Adrenal gland (tissue), 12 donors: ENCODE results near the gene KLHDC10. TPM values are rescaled to one million over a fixed set of nuclear protein-coding genes. Genes with fewer than 3 reads are reported as not detected.
A peak's percentile ranks its signal among the peaks of the same experiment; 100 is the strongest.
"Not testable (repeated sequence)": the region's sequence is repeated elsewhere in the genome, so short reads cannot be mapped to it uniquely, and the experiment has no call there.

Experiments
- DNase-seq, 7 donors: peaks; one replicate each; pipeline ENCODE4 v3.0.0-alpha.2; 2019 to 2020
- H3K27ac ChIP-seq, 5 donors: fragments of 200-600 bp; sonication (generic) in 4 of 5; 1 replicate in 3 of 5; 2 replicates in 2 of 5; pipeline versions ENCODE4 v1.5.1 to v1.8.0; 2016 to 2020; ENCODE audit warnings: mild to moderate bottlenecking in 1 of 5
- H3K27me3 ChIP-seq: fragments of 200-600 bp; 2 replicates; pipeline ENCODE4 v1.8.0; 2021
- H3K36me3 ChIP-seq, 2 donors: fragments of 200-600 bp; replicated peaks in 1 of 2; 1 replicate in 1 of 2; 2 replicates in 1 of 2; pipeline versions ENCODE4 v1.5.1 to v1.8.0; 2018 to 2022
- H3K4me1 ChIP-seq, 2 donors: fragments of 200-600 bp; replicated peaks in 1 of 2; 1 replicate in 1 of 2; 2 replicates in 1 of 2; pipeline versions ENCODE4 v1.5.1 to v1.8.0; 2018 to 2021
- H3K4me3 ChIP-seq, 4 donors: fragments of 200-600 bp; sonication (generic) in 3 of 4; one replicate each; pipeline ENCODE4 v1.5.1; 2016 to 2018
- H3K9me3 ChIP-seq, 3 donors: fragments of 200-600 bp; sonication (generic) in 1 of 3; replicated peaks in 1 of 3; 1 replicate in 2 of 3; 2 replicates in 1 of 3; pipeline versions ENCODE4 v1.5.1 to v1.8.0; 2016 to 2021
- CTCF ChIP-seq, 6 experiments: fragments of 450-650 bp in 4 of 6; fragments of 200-600 bp in 2 of 6; sonication (generic) in 1 of 6; IDR thresholded peaks; 1 replicate in 5 of 6; 2 replicates in 1 of 6; pipeline versions ENCODE4 v1.5.1 to v1.8.0; 2016 to 2021; ENCODE audit warnings: antibody characterized with exemption in 6 of 6, mild to moderate bottlenecking in 2 of 6, moderate library complexity in 1 of 6
- POLR2A ChIP-seq, 2 donors: fragments of 450-650 bp; IDR thresholded peaks; one replicate each; pipeline ENCODE4 v1.6.1; 2017; ENCODE audit warnings: antibody characterized with exemption in 2 of 2, mild to moderate bottlenecking in 2 of 2, moderate library complexity in 1 of 2
- WGBS, 4 donors: extraction: QIAGEN DNeasy Blood & Tissue Kit in 2 of 4; methylation state at CpG; one replicate each; pipeline versions ENCODE4 v1.1.5 to v1.1.7; 2013 to 2017; 5-methylcytosine and 5-hydroxymethylcytosine counted together
- intact Hi-C, 2 donors: fragments of 100-400 bp; cut with DNase I; formaldehyde crosslinking; loops; one replicate each; pipeline versions ENCODE4 v1.14.1 to v1.15.0; 2022 to 2023
- polyA plus RNA-seq, 3 donors: library from polyadenylated mRNA; stranded (reverse); fragments of 200-250 nt in 2 of 3; fragments of 350-450 nt in 1 of 3; fragmentation: Illumina TruSeq in 1 of 3; extraction: RNeasy Lipid Tissue Mini Kit (QIAGEN cat#74804) in 1 of 3; gene quantifications; one replicate each; pipeline ENCODE4 v1.2.3, GENCODE V29; 2013 to 2014
- total RNA-seq, 9 donors: library from RNA; depleted of rRNA in 4 of 9; stranded (reverse); fragments of >200 nt in 4 of 9; fragments of 120-200 nt in 1 of 9; fragmentation: NEBNext Ultra II Directional in 1 of 9; extraction: Animal tissue kit (Norgen Biotek cat#: 25700) in 1 of 9; gene quantifications; one replicate each; pipeline versions ENCODE4 v1.1.0 to v1.2.4, GENCODE V29; 2013 to 2023
- donor health status: healthy with polysubstance abuse.
- donor health status: Bipolar disorder and iron deficiency.
- donor health status: DM: yes; HTN: yes; CAD: no.
- donor health status: DM: no; HTN: no; CAD: no.
- donor health status: DM: no; HTN: no; CAD: no.
- donor health status: DM: yes; HTN: yes; CAD: no.

The KLHDC10 gene
- total and polyA plus RNA-seq, 12 donors, result 13.4 to 57.2 (median 33.4) TPM

DNA sequence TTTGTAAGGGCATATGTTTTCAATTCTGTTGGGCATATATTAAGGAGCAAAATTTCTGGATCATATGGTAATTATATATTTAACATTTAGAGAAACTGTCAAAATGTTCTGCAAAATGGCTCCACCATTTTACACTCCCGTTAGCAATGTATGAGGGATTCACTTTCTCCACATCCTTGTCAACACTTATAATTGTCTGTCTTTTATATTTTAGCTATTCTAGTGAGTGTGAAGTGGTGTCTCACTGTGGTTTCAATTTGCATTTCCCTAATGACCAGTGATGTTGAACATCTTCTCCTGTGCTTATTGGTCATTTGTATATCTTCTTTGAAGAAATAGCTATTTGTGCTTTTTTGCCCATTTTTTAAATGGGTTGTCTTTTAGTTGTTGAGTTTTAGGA lies 8.1 kb upstream of the KLHDC10 start:
- Histone ChIP-seq H3K27ac (no peak overlapping the region), H3K4me3 (no peak overlapping the region), H3K27me3 (no peaks in the 10 kb centered on the region), H3K36me3 (no peaks in the 10 kb centered on the region), H3K9me3 (no peaks in the 10 kb centered on the region), H3K4me1 (peaks cover 7 to 8% of the 10 kb centered on the region in 2 donors)
- 77 to 93% (median 83%) methylated on average over 1 of the region's 1 CpG for WGBS, 4 donors
- no peak for TF ChIP-seq CTCF (IDR thresholded peaks at IDR 0.05)
- TF ChIP-seq POLR2A (IDR thresholded peaks at IDR 0.05), result no peak
- intact Hi-C loops, result no loop called here
- DNase-seq, result no peak

GRCh38 chr7:130063036-130063435 lies 7.3 kb upstream of the KLHDC10 start:
- WGBS, 4 donors, result 4 to 9% (median 7%) methylated on average over 2 of the region's 2 CpGs
- intact Hi-C loops, result no loop called here
- peak in 5 of 7 donors; percentile 44 to 78 (median 50) for DNase-seq
- peak in 5 of 6 experiments; percentile 51 to 66 (median 53) for TF ChIP-seq CTCF (IDR thresholded peaks at IDR 0.05)
- no peak for TF ChIP-seq POLR2A (IDR thresholded peaks at IDR 0.05)
- Histone ChIP-seq H3K4me1 (peaks cover 7 to 8% of the 10 kb centered on the region in 2 donors), H3K9me3 (no peaks in the 10 kb centered on the region), H3K27me3 (no peaks in the 10 kb centered on the region), H3K27ac (no peak overlapping the region), H3K4me3 (no peak overlapping the region), H3K36me3 (no peaks in the 10 kb centered on the region)

GRCh38 chr7:130064580-130064926 lies 5.8 kb upstream of the KLHDC10 start:
- intact Hi-C loops, result not testable (repeated sequence)
- peaks cover 11% of the 10 kb centered on the region in 2 donors for H3K4me1 ChIP-seq
- WGBS, 4 donors, result 81 to 95% (median 85%) methylated on average over 6 of the region's 6 CpGs

DNA sequence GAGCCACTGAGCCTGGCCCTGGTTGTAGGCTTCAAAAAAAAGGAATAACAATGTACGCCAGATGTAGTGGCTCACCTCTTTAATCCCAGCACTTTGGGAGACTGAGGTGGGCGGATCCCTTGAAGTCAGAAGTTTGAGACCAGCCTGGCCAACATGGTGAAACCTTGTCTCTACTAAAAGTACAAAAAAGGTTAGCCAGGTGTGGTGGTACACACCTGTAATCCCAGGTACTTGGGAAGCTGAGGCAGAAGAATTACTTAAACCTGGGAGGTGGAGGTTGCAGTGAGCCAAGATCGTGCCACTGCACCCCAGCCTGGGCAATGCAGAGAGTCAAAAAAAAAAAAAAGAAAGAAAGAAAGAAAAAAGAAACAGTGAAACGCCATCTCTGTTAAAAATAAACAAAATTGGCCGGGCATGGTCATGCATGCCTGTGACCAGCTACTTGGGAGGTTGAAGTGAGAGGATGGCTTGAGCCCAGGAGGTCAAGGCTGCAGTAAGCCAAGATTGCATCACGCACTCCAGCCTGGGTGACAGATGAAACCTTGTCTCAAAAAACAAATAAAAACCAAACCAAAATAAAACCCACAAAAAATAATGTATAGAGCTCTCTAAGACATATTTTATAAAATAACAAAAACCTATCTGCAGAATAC lies 4.7 kb upstream of the KLHDC10 start:
- H3K27ac ChIP-seq, result peak overlapping the region in 4 of 5 donors; percentile 49 to 64 (median 60)
- peaks cover 13 to 15% of the 10 kb centered on the region in 2 donors for H3K4me1 ChIP-seq
- H3K9me3 ChIP-seq, result no peaks in the 10 kb centered on the region
- DNase-seq, result peak; percentile 72 to 91 (median 84)
- TF ChIP-seq POLR2A (IDR thresholded peaks at IDR 0.05), result no peak
- intact Hi-C loops, result no loop called here
- no peak overlapping the region for H3K4me3 ChIP-seq
- H3K27me3 ChIP-seq, result no peaks in the 10 kb centered on the region
- no peaks in the 10 kb centered on the region for H3K36me3 ChIP-seq
- 43 to 55% (median 51%) methylated on average over 6 of the region's 6 CpGs for WGBS, 4 donors

More at GRCh38 chr7:130064580-130064926, 5.8 kb upstream of the KLHDC10 start:
- DNase-seq, H3K27ac ChIP-seq, H3K4me3 ChIP-seq, H3K36me3 ChIP-seq, H3K9me3 ChIP-seq, H3K27me3 ChIP-seq: not testable (repeated sequence)

- peak overlapping the region; percentile 78 to 93 (median 84) for H3K27ac ChIP-seq
- no peaks in the 10 kb centered on the region for H3K36me3 ChIP-seq
- no peaks in the 10 kb centered on the region for H3K9me3 ChIP-seq
- intact Hi-C loops, result no loop called here
- TF ChIP-seq CTCF (IDR thresholded peaks at IDR 0.05), result no peak
- TF ChIP-seq POLR2A (IDR thresholded peaks at IDR 0.05), result no peak
- whole genome bisulfite sequencing, 4 donors, result 53 to 55% (median 53%) methylated on average over 7 of the region's 7 CpGs
- no peaks in the 10 kb centered on the region for H3K27me3 ChIP-seq
- H3K4me3 ChIP-seq, result peak overlapping the region in 2 of 4 donors; percentile 80 to 95
- DNase-seq, result peak in 1 of 7 donors; percentile 50
- H3K4me1 ChIP-seq, result peaks cover 29 to 41% of the 10 kb centered on the region in 2 donors
Measured at GRCh38 chr7:130069179-130069977, 956 bp upstream of the KLHDC10 start.
